ENCODE results near the gene NAV2.

DNA sequence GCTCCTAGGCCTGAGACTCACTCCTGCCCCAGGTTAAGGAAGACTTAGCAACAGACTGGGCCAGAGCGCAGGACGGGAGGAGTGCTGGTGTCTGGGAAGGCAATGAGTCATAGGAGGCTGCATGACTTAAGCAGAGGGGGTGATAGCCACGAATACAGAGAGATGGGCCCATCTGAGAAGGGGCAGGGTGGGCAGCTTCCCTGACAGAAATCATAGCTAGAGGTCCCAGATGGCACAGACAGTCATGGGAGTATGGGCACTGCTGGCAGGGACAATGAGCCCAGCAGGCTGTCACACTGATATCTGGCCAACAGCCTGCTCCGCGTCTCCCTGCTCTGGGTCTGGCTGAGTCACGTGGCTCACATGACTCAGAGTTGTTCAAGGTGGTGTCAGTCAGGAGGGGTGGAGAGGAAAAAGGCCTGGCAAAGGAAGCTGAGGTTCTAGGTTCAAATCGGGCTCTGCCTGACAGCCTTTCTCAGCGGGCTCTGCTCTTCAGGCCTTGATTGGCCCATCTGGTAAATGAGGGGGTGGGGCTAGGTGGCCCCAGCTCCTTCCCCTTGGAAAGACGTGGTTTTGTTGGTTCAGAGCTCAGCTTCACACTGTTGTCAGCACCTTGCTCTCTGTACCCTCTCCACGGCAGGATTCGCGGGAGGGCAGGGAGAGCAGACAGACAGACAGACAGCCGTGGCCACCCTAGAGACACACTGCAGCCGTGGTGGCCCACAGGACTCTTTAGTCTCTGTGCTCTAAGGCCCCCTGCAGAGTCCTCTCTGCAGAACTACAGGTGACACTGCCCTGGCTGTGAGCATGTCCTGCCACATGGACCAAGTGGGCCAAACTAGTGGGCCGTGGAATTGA, 399.9 kb downstream of the NAV2 start:
- TF ChIP-seq, protein P1, sequence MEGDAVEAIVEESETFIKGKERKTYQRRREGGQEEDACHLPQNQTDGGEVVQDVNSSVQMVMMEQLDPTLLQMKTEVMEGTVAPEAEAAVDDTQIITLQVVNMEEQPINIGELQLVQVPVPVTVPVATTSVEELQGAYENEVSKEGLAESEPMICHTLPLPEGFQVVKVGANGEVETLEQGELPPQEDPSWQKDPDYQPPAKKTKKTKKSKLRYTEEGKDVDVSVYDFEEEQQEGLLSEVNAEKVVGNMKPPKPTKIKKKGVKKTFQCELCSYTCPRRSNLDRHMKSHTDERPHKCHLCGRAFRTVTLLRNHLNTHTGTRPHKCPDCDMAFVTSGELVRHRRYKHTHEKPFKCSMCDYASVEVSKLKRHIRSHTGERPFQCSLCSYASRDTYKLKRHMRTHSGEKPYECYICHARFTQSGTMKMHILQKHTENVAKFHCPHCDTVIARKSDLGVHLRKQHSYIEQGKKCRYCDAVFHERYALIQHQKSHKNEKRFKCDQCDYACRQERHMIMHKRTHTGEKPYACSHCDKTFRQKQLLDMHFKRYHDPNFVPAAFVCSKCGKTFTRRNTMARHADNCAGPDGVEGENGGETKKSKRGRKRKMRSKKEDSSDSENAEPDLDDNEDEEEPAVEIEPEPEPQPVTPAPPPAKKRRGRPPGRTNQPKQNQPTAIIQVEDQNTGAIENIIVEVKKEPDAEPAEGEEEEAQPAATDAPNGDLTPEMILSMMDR (IDR thresholded peaks at IDR 0.05): no peak
- peak in 2 of 3 donors; percentile 6 to 29 for TF ChIP-seq POLR2A (IDR thresholded peaks at IDR 0.05)

All from body of pancreas (tissue), 4 donors.